Upper lobe of left lung (tissue), 4 donors: ENCODE data around the gene HIPK4.

Experiments
- CTCF ChIP-seq, 6 experiments: fragments of 450-650 bp in 4 of 6; fragments of 200-600 bp in 2 of 6; sonication (generic) in 2 of 6; IDR thresholded peaks; one replicate each; pipeline ENCODE4 v1.5.1; 2016 to 2019; ENCODE audit warnings: antibody characterized with exemption in 6 of 6
- POLR2A ChIP-seq, 4 donors: fragments of 450-650 bp; IDR thresholded peaks; one replicate each; pipeline ENCODE4 v1.5.1; 2016 to 2017; ENCODE audit warnings: antibody characterized with exemption in 4 of 4, mild to moderate bottlenecking in 2 of 4
- POLR2AphosphoS5 ChIP-seq, 2 donors: sonication (generic); formaldehyde crosslinking; IDR thresholded peaks; one replicate each; pipeline ENCODE4 v1.5.1; 2017; ENCODE audit warnings: antibody characterized with exemption in 2 of 2

- TF ChIP-seq CTCF (IDR thresholded peaks at IDR 0.05) (no peak), POLR2A (IDR thresholded peaks at IDR 0.05) (no peak), POLR2AphosphoS5 (IDR thresholded peaks at IDR 0.05) (no peak)
Measured at GRCh38 chr19:40357640-40358039, 32.3 kb downstream of the HIPK4 start.
